Smooth muscle cell (in vitro differentiated cells): ENCODE results near the gene ELOVL3. TPM values are rescaled to one million over a fixed set of nuclear protein-coding genes. Genes with fewer than 3 reads are reported as not detected.
A peak's percentile ranks its signal among the peaks of the same experiment; 100 is the strongest.
"Not testable (repeated sequence)": the region's sequence is repeated elsewhere in the genome, so short reads cannot be mapped to it uniquely, and the experiment has no call there.

Experiments
- DNase-seq: peaks from one replicate; lab custom pipeline; 2025; ENCODE audit not compliant: unreplicated experiment; lab: John Stamatoyannopoulos, UW
- H2AFZ ChIP-seq: fragments of 200-600 bp; sonication (generic); 2 replicates; pipeline ENCODE4 v1.6.0; 2016; ENCODE audit warnings: antibody characterized with exemption, low read depth, mild to moderate bottlenecking
- H3F3A ChIP-seq: fragments of 200-600 bp; sonication (generic); 2 replicates; pipeline ENCODE4 v1.6.0; 2017; ENCODE audit warnings: antibody characterized with exemption, low read depth
- H3K27ac ChIP-seq: fragments of 200-600 bp; sonication (generic); 2 replicates; pipeline ENCODE4 v1.5.1; 2016; ENCODE audit warnings: low read depth, mild to moderate bottlenecking
- H3K27me3 ChIP-seq: fragments of 200-600 bp; sonication (generic); 2 replicates; pipeline ENCODE4 v1.6.1; 2016; ENCODE audit warnings: low read depth, mild to moderate bottlenecking
- H3K36me3 ChIP-seq: fragments of 200-600 bp; sonication (generic); 2 replicates; pipeline ENCODE4 v1.5.1; 2016; ENCODE audit warnings: low read depth
- H3K4me1 ChIP-seq: fragments of 200-600 bp; sonication (generic); 2 replicates; pipeline ENCODE4 v1.5.1; 2016; ENCODE audit warnings: low read depth
- H3K4me2 ChIP-seq: fragments of 200-600 bp; sonication (generic); 2 replicates; pipeline ENCODE4 v1.6.0; 2016; ENCODE audit warnings: mild to moderate bottlenecking
- H3K4me3 ChIP-seq: fragments of 200-600 bp; sonication (generic); 2 replicates; pipeline ENCODE4 v1.5.1; 2016; ENCODE audit warnings: mild to moderate bottlenecking
- H3K79me2 ChIP-seq: fragments of 200-600 bp; sonication (generic); 2 replicates; pipeline ENCODE4 v1.6.0; 2016; ENCODE audit warnings: low read depth, mild to moderate bottlenecking
- H3K9ac ChIP-seq: fragments of 200-600 bp; sonication (generic); 2 replicates; pipeline ENCODE4 v1.6.0; 2016; ENCODE audit warnings: low read depth
- H3K9me3 ChIP-seq: fragments of 200-600 bp; sonication (generic); replicated peaks from 2 replicates; pipeline ENCODE4 v1.5.1; 2016; ENCODE audit warnings: low read depth
- H4K20me1 ChIP-seq: fragments of 200-600 bp; sonication (generic); 2 replicates; pipeline ENCODE4 v1.6.0; 2016; ENCODE audit warnings: low read depth
- CTCF ChIP-seq: fragments of 200-600 bp; sonication (generic); IDR thresholded peaks from 2 replicates; pipeline ENCODE4 v1.5.1; 2017; ENCODE audit warnings: borderline replicate concordance, mild to moderate bottlenecking, antibody characterized with exemption; ENCODE audit not compliant: insufficient read depth, poor library complexity, severe bottlenecking
- WGBS: methylation state at CpG from one replicate; pipeline ENCODE4 v1.1.7; 2016; ENCODE audit warnings: low lambda C conversion rate; 5-methylcytosine and 5-hydroxymethylcytosine counted together
- polyA plus RNA-seq: library from polyadenylated mRNA; unstranded; fragments of >200 nt; fragmentation: Nextera tagmentation; extraction: Ambion mirVana; gene quantifications from 2 replicates; pipeline ENCODE4 v1.2.1, GENCODE V29; 2016
- total RNA-seq: library from RNA; depleted of rRNA; stranded (reverse); fragments of >200 nt; gene quantifications from 2 replicates; pipeline ENCODE4 v1.2.3, GENCODE V29; 2014

The ELOVL3 gene
- total and polyA plus RNA-seq, 2 experiments from 2014 or later, result 1.2 to 1.5 TPM

- H3K79me2 ChIP-seq, result peaks cover 72% of the 10 kb centered on the region
- no peaks in the 10 kb centered on the region for H3K27me3 ChIP-seq
- no peaks in the 10 kb centered on the region for H3K36me3 ChIP-seq
- peak overlapping the region; percentile 80 for H3K4me3 ChIP-seq
- peaks cover 68% of the 10 kb centered on the region for H4K20me1 ChIP-seq
- H3K9me3 ChIP-seq, result no peaks in the 10 kb centered on the region
- H3K9ac ChIP-seq, result no peak overlapping the region
- H3K4me2 ChIP-seq, result peak overlapping the region; percentile 91
- H3K4me1 ChIP-seq, result peaks cover 12% of the 10 kb centered on the region
- DNase-seq, result no peak
- H3K27ac ChIP-seq, result no peak overlapping the region
- TF ChIP-seq CTCF, result no peak
- H3F3A ChIP-seq, result no peaks in the 10 kb centered on the region
- H2AFZ ChIP-seq, result no peak overlapping the region
Measured at GRCh38 chr10:102247734-102248133, 21.6 kb downstream of the ELOVL3 start.

GRCh38 chr10:102252508-102252907 lies 26.4 kb downstream of the ELOVL3 start:
- H2AFZ ChIP-seq, H3K4me2 ChIP-seq, H3F3A ChIP-seq, H3K36me3 ChIP-seq, H3K4me1 ChIP-seq, H3K9ac ChIP-seq, H3K4me3 ChIP-seq, H3K9me3 ChIP-seq, H3K27me3 ChIP-seq, DNase-seq: not testable (repeated sequence)
- 58% methylated on average over 3 of the region's 3 CpGs for WGBS
- Histone ChIP-seq H4K20me1 (peaks cover 100% of the 10 kb centered on the region), H3K79me2 (peaks cover 100% of the 10 kb centered on the region), H3K27ac (peak overlapping the region; percentile 60)

- H2AFZ ChIP-seq, result no peak overlapping the region
- no peak for TF ChIP-seq CTCF
- peaks cover 100% of the 10 kb centered on the region for H4K20me1 ChIP-seq
Measured at GRCh38 chr10:102254426-102254825, 28.3 kb downstream of the ELOVL3 start.

GRCh38 chr10:102255404-102255803 lies 29.3 kb downstream of the ELOVL3 start:
- Histone ChIP-seq H3K4me2 (no peak overlapping the region), H3K36me3 (peaks cover 3% of the 10 kb centered on the region), H3K27ac (no peak overlapping the region), H3K4me1 (no peaks in the 10 kb centered on the region), H3K27me3 (no peaks in the 10 kb centered on the region), H3F3A (peaks cover 5% of the 10 kb centered on the region), H3K9me3 (no peaks in the 10 kb centered on the region), H3K79me2 (peaks cover 89% of the 10 kb centered on the region), H3K4me3 (no peak overlapping the region), H4K20me1 (peaks cover 100% of the 10 kb centered on the region), H2AFZ (no peak overlapping the region), H3K9ac (no peak overlapping the region)
- DNase-seq, result no peak
- 97% methylated on average over 2 of the region's 2 CpGs for WGBS
- TF ChIP-seq CTCF, result no peak

More at GRCh38 chr10:102254426-102254825, 28.3 kb downstream of the ELOVL3 start:
- Histone ChIP-seq H3F3A (peaks cover 5% of the 10 kb centered on the region), H3K4me3 (no peak overlapping the region), H3K27ac (no peak overlapping the region), H3K4me1 (no peaks in the 10 kb centered on the region), H3K27me3 (no peaks in the 10 kb centered on the region), H3K9ac (no peak overlapping the region), H3K36me3 (peaks cover 3% of the 10 kb centered on the region), H3K9me3 (no peaks in the 10 kb centered on the region), H3K4me2 (no peak overlapping the region), H3K79me2 (peaks cover 99% of the 10 kb centered on the region)
- 81% methylated on average over 1 of the region's 1 CpG for WGBS
- DNase-seq, result no peak
